Epithelial cell of proximal tubule (primary cell): Measurements from ENCODE around the gene SLC23A2. TPM values are rescaled to one million over a fixed set of nuclear protein-coding genes. Genes with fewer than 3 reads are reported as not detected.
A peak's percentile ranks its signal among the peaks of the same experiment; 100 is the strongest.
"Not testable (repeated sequence)": the region's sequence is repeated elsewhere in the genome, so short reads cannot be mapped to it uniquely, and the experiment has no call there.

Source experiments
- DNase-seq: peaks from one replicate; pipeline ENCODE4 v3.0.0-alpha.2; 2011; ENCODE audit warnings: low read depth
- H3K4me3 ChIP-seq: 2 replicates; pipeline ENCODE4 v1.5.1; 2011; ENCODE audit warnings: low read depth, mild to moderate bottlenecking, low read length
- CTCF ChIP-seq: conservative IDR thresholded peaks from 2 replicates; pipeline ENCODE4 v1.5.1; 2012; ENCODE audit warnings: low read depth, mild to moderate bottlenecking, low read length
- total RNA-seq: library from RNA; depleted of rRNA; stranded (reverse); fragments of >200 nt; gene quantifications from 2 replicates; pipeline ENCODE4 v1.2.3, GENCODE V29; 2015

The SLC23A2 gene
- total RNA-seq, 1 donor from 2014 or later, result 5.3 TPM

DNA sequence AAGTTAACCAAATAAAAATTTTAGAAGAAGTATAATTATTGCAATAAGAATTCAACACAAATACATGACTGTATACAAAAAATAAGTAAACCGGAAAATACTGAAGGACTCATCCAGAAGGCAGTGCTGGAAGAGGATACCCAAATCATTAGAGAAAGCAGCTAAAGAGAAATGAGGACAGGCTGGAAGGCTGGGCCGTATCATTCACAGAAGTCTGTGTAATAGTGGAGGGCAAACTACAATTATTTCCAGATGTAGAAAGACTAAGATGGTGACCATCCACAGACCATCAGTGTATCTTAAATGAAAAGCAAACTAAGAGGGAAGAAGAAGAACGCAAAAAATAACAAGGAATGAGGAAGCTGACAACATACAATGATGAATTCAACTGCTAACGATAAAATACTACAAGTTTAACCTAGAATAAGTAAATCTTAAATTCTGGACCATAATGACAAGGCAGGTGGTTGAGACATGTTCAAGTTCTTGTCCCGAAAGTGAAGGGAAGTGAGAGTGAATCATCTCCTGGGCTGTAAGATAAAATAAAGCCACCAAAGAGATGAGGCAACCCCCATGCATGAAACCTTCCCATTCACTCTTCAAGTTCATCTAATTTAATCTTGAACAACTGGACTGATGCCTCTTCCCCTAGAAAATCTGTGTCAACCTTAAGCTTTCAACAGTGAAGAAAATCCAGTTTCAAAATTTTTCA is 71.5 kb downstream of the SLC23A2 start:
- no peak for DNase-seq
- no peak overlapping the region for H3K4me3 ChIP-seq
- no peak for TF ChIP-seq CTCF

- DNase-seq, result no peak
- H3K4me3 ChIP-seq, result no peak overlapping the region
- TF ChIP-seq CTCF, result no peak
Observed at GRCh38 chr20:4926531-4927156, 74.7 kb downstream of the SLC23A2 start.

- DNase-seq, result peak; percentile 13
- no peak overlapping the region for H3K4me3 ChIP-seq
- TF ChIP-seq CTCF, result no peak
Observed at GRCh38 chr20:4925842-4926530, 75.3 kb downstream of the SLC23A2 start.

DNA sequence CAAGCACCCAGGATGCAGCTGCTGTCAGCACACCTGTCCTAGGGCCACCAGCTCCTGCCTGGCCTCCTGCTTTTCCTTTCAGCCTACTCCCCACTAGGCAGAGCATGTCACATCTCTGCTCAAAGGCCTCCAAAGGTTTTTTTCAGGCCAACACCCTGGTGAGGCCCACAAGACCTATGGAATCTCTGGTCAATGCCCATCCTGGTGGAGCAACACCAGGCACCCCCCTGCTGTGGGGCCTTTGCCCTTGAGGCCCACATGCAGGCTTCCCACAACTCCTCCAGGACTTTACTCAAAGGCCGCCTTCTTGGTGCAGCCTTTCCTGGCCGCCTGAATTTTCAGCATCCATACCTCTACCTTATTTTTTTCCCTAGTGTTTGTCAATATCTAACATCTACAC is 76.9 kb downstream of the SLC23A2 start:
- DNase-seq, result no peak
- no peak for TF ChIP-seq CTCF

GRCh38 chr20:4924032-4924431 is 77.3 kb downstream of the SLC23A2 start:
- TF ChIP-seq CTCF, result no peak
- DNase-seq, result no peak
- no peak overlapping the region for H3K4me3 ChIP-seq

More for the DNA sequence above, 76.9 kb downstream of the SLC23A2 start:
- H3K4me3 ChIP-seq, result no peak overlapping the region

- no peak for TF ChIP-seq CTCF
- H3K4me3 ChIP-seq, result no peak overlapping the region
- no peak for DNase-seq
Observed at GRCh38 chr20:4922186-4922585, 79.1 kb downstream of the SLC23A2 start.

- DNase-seq, H3K4me3 ChIP-seq: not testable (repeated sequence)
Observed at GRCh38 chr20:4921271-4921670, 80.0 kb downstream of the SLC23A2 start.
